RWPE2 (cell line): ENCODE results near the gene ANGPTL5.

Experiments
- ATAC-seq: fragments of 200-7000 bp; cut with Tn5 transposase; 3 replicates; pipeline ENCODE4 v1.9.1; 2021; ENCODE audit warnings: low read depth
- DNase-seq: peaks from one replicate; pipeline ENCODE4 v3.0.0-alpha.2; 2020; ENCODE audit warnings: low spot score
- H3K27ac ChIP-seq: fragments of 450-650 bp; 2 replicates; pipeline ENCODE4 v1.5.1; 2017; ENCODE audit warnings: mild to moderate bottlenecking; ENCODE audit not compliant: poor library complexity, severe bottlenecking
- H3K27me3 ChIP-seq: fragments of 250-450 bp; sonication (Bioruptor Pico); 2 replicates; pipeline ENCODE4 v1.5.1; 2021; ENCODE audit warnings: mild to moderate bottlenecking, moderate library complexity; ENCODE audit not compliant: insufficient read depth, poor library complexity, severe bottlenecking
- H3K36me3 ChIP-seq: fragments of 250-450 bp; sonication (Bioruptor Pico); 2 replicates; pipeline ENCODE4 v1.5.1; 2020; ENCODE audit warnings: low read depth, mild to moderate bottlenecking, moderate library complexity
- H3K4me1 ChIP-seq: fragments of 250-450 bp; sonication (Bioruptor Pico); 2 replicates; pipeline ENCODE4 v1.5.1; 2021; ENCODE audit warnings: mild to moderate bottlenecking, moderate library complexity; ENCODE audit not compliant: insufficient read depth, poor library complexity, severe bottlenecking
- H3K4me3 ChIP-seq: fragments of 250-450 bp; sonication (Bioruptor Pico); 2 replicates; pipeline ENCODE4 v1.5.1; 2021; ENCODE audit warnings: mild to moderate bottlenecking, moderate library complexity; ENCODE audit not compliant: severe bottlenecking
- H3K9me3 ChIP-seq: fragments of 250-450 bp; sonication (Bioruptor Pico); 2 replicates; pipeline ENCODE4 v1.5.1; 2021; ENCODE audit warnings: mild to moderate bottlenecking, moderate library complexity; ENCODE audit not compliant: severe bottlenecking
- CTCF ChIP-seq: fragments of 450-650 bp; IDR thresholded peaks from one replicate; pipeline ENCODE4 v1.5.1; 2017; ENCODE audit warnings: mild to moderate bottlenecking, moderate library complexity; ENCODE audit not compliant: poor library complexity, severe bottlenecking

The ANGPTL5 gene

GRCh38 chr11:101866619-101867491, 49.5 kb downstream of the ANGPTL5 start:
- Histone ChIP-seq H3K9me3 (no peaks in the 10 kb centered on the region), H3K4me3 (no peak overlapping the region), H3K36me3 (no peaks in the 10 kb centered on the region), H3K27ac (peak overlapping the region; percentile 54), H3K27me3 (no peaks in the 10 kb centered on the region), H3K4me1 (peaks cover 39% of the 10 kb centered on the region)
- no peak for TF ChIP-seq CTCF
- DNase-seq (no peak), ATAC-seq (peak; percentile 67)

- no peak for ATAC-seq
- H3K36me3 ChIP-seq, result no peaks in the 10 kb centered on the region
- no peak for TF ChIP-seq CTCF
- DNase-seq, result no peak
- H3K9me3 ChIP-seq, result no peaks in the 10 kb centered on the region
- H3K27ac ChIP-seq, result peak overlapping the region; percentile 74
- peaks cover 30% of the 10 kb centered on the region for H3K4me1 ChIP-seq
- H3K27me3 ChIP-seq, result no peaks in the 10 kb centered on the region
- H3K4me3 ChIP-seq, result no peak overlapping the region
Measured at GRCh38 chr11:101864098-101864497, 52.2 kb downstream of the ANGPTL5 start.

GRCh38 chr11:101863361-101863760, 53.0 kb downstream of the ANGPTL5 start:
- no peak for TF ChIP-seq CTCF
- H3K27me3 ChIP-seq, result no peaks in the 10 kb centered on the region
- H3K9me3 ChIP-seq, result no peaks in the 10 kb centered on the region
- H3K36me3 ChIP-seq, result no peaks in the 10 kb centered on the region
- peaks cover 30% of the 10 kb centered on the region for H3K4me1 ChIP-seq
- DNase-seq, result no peak
- H3K4me3 ChIP-seq, result no peak overlapping the region
- H3K27ac ChIP-seq, result peak overlapping the region; percentile 74
- ATAC-seq, result peak; percentile 67

GRCh38 chr11:101862391-101863233, 53.7 kb downstream of the ANGPTL5 start:
- Histone ChIP-seq H3K27ac (peak overlapping the region; percentile 74), H3K9me3 (no peaks in the 10 kb centered on the region), H3K27me3 (no peaks in the 10 kb centered on the region), H3K4me3 (no peak overlapping the region), H3K4me1 (peaks cover 30% of the 10 kb centered on the region), H3K36me3 (no peaks in the 10 kb centered on the region)
- peak; percentile 59 for TF ChIP-seq CTCF
- peak; percentile 40 for ATAC-seq
- DNase-seq, result no peak
